Erythroblast (primary cell): ENCODE data around the gene TNIK.

ENCODE experiments used
- GATA1 ChIP-seq: IDR thresholded peaks from 2 replicates; pipeline ENCODE4 v1.6.1; 2011; ENCODE audit warnings: low read depth, mild to moderate bottlenecking, control low read depth, low read length, moderate library complexity
- POLR2A ChIP-seq: IDR thresholded peaks from 2 replicates; pipeline ENCODE4 v1.6.1; 2011; ENCODE audit warnings: mild to moderate bottlenecking, low read length

GRCh38 chr3:171399842-171400241 is 60.4 kb downstream of the TNIK start:
- TF ChIP-seq POLR2A (no peak), GATA1 (no peak)
